Sigmoid colon (tissue), 7 donors: ENCODE data around the gene HOXC13. TPM values are rescaled to one million over a fixed set of nuclear protein-coding genes. Genes with fewer than 3 reads are reported as not detected.

Source experiments
- DNase-seq: peaks from one replicate; pipeline ENCODE4 v3.0.0-alpha.2; 2019
- H3K27ac ChIP-seq, 4 donors: fragments of 200-600 bp; sonication (generic); one replicate each; pipeline ENCODE4 v1.5.1; 2016 to 2019; ENCODE audit warnings: mild to moderate bottlenecking in 1 of 4
- H3K27me3 ChIP-seq, 3 donors: fragments of 200-600 bp; sonication (generic); one replicate each; pipeline ENCODE4 v1.5.1; 2019; ENCODE audit warnings: mild to moderate bottlenecking in 1 of 3
- H3K36me3 ChIP-seq, 4 donors: fragments of 200-600 bp; sonication (generic); one replicate each; pipeline ENCODE4 v1.5.1; 2016 to 2019
- H3K4me1 ChIP-seq, 4 donors: fragments of 200-600 bp; sonication (generic); one replicate each; pipeline ENCODE4 v1.5.1; 2017 to 2019
- H3K4me3 ChIP-seq, 4 donors: fragments of 200-600 bp; sonication (generic); one replicate each; pipeline ENCODE4 v1.5.1; 2017 to 2019; ENCODE audit warnings: mild to moderate bottlenecking in 2 of 4, moderate library complexity in 1 of 4
- H3K9me3 ChIP-seq, 4 donors: fragments of 200-600 bp in 3 of 4; sonication (generic) in 3 of 4; one replicate each; pipeline versions ENCODE4 v1.5.1 to v1.6.1; 2013 to 2019
- EP300 ChIP-seq, 4 donors: sonication (generic); formaldehyde crosslinking; IDR thresholded peaks; one replicate each; pipeline ENCODE4 v1.6.1; 2017; ENCODE audit warnings: antibody characterized with exemption in 4 of 4
- POLR2A ChIP-seq, 2 donors: fragments of 450-650 bp; IDR thresholded peaks; one replicate each; pipeline ENCODE4 v1.6.1; 2016; ENCODE audit warnings: antibody characterized with exemption in 2 of 2, mild to moderate bottlenecking in 2 of 2, moderate library complexity in 2 of 2
- POLR2AphosphoS5 ChIP-seq, 4 donors: sonication (generic); formaldehyde crosslinking; IDR thresholded peaks; one replicate each; pipeline ENCODE4 v1.6.1; 2017; ENCODE audit warnings: antibody characterized with exemption in 4 of 4
- WGBS, 2 donors: extraction: QIAGEN DNeasy Blood & Tissue Kit; methylation state at CpG; one replicate each; pipeline ENCODE4 v1.1.7; 2013; 5-methylcytosine and 5-hydroxymethylcytosine counted together
- intact Hi-C: fragments of 100-400 bp; cut with DNase I; formaldehyde crosslinking; loops from one replicate; pipeline ENCODE4 v1.15.1; 2023
- polyA plus RNA-seq, 3 donors: library from polyadenylated mRNA; stranded (reverse); fragments of 200-250 nt; gene quantifications; one replicate each; pipeline ENCODE4 v1.2.3, GENCODE V29; 2013
- total RNA-seq, 4 donors: library from RNA; depleted of rRNA; stranded (reverse); fragments of >200 nt; gene quantifications; one replicate each; pipeline ENCODE4 v1.1.0, GENCODE V29; 2016
- TF ChIP-seq, protein P1 (sequence below), 4 experiments: fragments of 450-650 bp in 3 of 4; fragments of 200-600 bp in 1 of 4; IDR thresholded peaks; one replicate each; pipeline ENCODE4 v1.5.1; 2016 to 2019; ENCODE audit warnings: antibody characterized with exemption in 4 of 4, mild to moderate bottlenecking in 3 of 4, moderate library complexity in 2 of 4
- donor health status: healthy with polysubstance abuse.
- donor health status: Bipolar disorder and iron deficiency.
- donor health status: healthy.

HOXC13 gene
- total and polyA plus RNA-seq, 7 donors: 0.60 TPM; not detected in 6

DNA sequence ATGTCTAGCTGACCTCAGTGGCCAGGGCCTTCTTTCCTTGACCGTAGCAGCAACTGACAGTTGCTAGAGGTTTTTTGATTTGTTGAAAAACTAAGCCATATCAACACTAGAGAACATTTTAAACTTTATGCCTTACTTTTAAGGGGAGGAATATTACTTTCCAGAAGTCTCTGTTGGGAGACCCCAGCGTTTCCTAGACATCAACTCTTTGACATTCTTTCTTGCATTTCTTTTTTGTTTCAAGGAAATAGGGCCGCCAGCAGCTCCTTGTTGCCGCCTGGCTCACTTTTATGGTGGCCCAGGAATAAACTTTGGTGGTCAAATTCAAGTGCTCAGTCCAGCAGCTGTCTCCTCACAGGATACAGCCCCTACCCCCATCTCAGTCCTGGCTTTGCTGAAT lies 31.8 kb downstream of the HOXC13 start:
- H3K4me1 ChIP-seq: peaks cover 0 to 40% (median 35%) of the 10 kb centered on the region in 4 donors
- no peak for DNase-seq
- 25 to 27% methylated on average over 4 of the region's 4 CpGs for WGBS, 2 donors
- H3K27me3 ChIP-seq: peaks cover 95 to 100% (median 98%) of the 10 kb centered on the region in 3 donors
- no peak overlapping the region for H3K27ac ChIP-seq
- H3K36me3 ChIP-seq: no peaks in the 10 kb centered on the region
- intact Hi-C loops: no loop called here
- H3K4me3 ChIP-seq: no peak overlapping the region
- TF ChIP-seq POLR2AphosphoS5 (IDR thresholded peaks at IDR 0.05) (no peak), EP300 (IDR thresholded peaks at IDR 0.05) (no peak), POLR2A (IDR thresholded peaks at IDR 0.05) (no peak)
- TF ChIP-seq, protein P1, sequence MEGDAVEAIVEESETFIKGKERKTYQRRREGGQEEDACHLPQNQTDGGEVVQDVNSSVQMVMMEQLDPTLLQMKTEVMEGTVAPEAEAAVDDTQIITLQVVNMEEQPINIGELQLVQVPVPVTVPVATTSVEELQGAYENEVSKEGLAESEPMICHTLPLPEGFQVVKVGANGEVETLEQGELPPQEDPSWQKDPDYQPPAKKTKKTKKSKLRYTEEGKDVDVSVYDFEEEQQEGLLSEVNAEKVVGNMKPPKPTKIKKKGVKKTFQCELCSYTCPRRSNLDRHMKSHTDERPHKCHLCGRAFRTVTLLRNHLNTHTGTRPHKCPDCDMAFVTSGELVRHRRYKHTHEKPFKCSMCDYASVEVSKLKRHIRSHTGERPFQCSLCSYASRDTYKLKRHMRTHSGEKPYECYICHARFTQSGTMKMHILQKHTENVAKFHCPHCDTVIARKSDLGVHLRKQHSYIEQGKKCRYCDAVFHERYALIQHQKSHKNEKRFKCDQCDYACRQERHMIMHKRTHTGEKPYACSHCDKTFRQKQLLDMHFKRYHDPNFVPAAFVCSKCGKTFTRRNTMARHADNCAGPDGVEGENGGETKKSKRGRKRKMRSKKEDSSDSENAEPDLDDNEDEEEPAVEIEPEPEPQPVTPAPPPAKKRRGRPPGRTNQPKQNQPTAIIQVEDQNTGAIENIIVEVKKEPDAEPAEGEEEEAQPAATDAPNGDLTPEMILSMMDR (IDR thresholded peaks at IDR 0.05): no peak
- no peaks in the 10 kb centered on the region for H3K9me3 ChIP-seq

DNA sequence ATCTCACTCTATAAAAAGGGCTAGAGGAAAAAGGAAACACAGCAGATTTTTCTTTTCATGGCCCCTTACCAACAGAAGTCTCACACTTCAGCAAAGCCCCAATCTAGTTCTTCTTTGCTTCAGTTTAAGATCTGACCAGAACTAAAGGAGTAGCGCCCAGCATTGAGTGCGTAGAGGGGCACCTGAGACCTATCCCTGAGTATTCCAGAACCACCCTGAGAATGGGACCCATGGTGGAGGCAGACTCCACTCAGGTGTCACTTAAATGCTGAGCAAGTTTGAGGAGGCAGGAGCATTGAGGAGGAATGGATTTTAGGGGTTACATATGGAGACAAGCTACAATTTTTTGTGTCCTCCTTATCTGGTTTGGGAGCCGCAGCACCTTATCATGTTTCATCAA lies 32.5 kb downstream of the HOXC13 start:
- intact Hi-C loops: no loop called here
- no peaks in the 10 kb centered on the region for H3K9me3 ChIP-seq
- peaks cover 96 to 100% (median 98%) of the 10 kb centered on the region in 3 donors for H3K27me3 ChIP-seq
- H3K4me3 ChIP-seq: no peak overlapping the region
- no peaks in the 10 kb centered on the region for H3K36me3 ChIP-seq
- no peak overlapping the region for H3K27ac ChIP-seq
- DNase-seq: no peak
- peaks cover 0 to 37% (median 33%) of the 10 kb centered on the region in 4 donors for H3K4me1 ChIP-seq
- whole genome bisulfite sequencing, 2 donors: 75 to 80% methylated on average over 3 of the region's 3 CpGs
- TF ChIP-seq EP300 (IDR thresholded peaks at IDR 0.05) (no peak), POLR2A (IDR thresholded peaks at IDR 0.05) (no peak), POLR2AphosphoS5 (IDR thresholded peaks at IDR 0.05) (no peak)
- TF ChIP-seq, protein P1 (IDR thresholded peaks at IDR 0.05): no peak

DNA sequence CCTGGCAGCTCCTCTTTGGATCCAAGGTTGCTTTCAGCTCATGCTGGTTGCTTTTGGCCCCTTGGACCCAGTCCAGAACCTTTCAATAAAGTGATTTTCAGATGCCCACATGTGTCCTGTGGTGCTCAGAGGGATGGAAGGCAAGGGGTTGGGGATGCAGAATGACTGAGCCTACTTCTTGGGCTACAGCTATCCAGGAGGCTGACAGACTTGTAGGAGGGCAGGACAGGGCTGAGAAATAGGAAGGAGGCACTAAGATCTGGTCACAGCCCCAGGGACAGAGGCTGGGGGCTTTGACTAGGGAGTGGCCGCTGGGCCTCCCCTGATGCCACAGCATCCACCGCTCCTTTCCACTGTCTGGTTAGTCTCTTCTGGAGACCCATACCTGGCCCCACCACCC lies 33.1 kb downstream of the HOXC13 start:
- Histone ChIP-seq H3K27me3 (peaks cover 97 to 100% (median 98%) of the 10 kb centered on the region in 3 donors), H3K27ac (no peak overlapping the region), H3K9me3 (no peaks in the 10 kb centered on the region), H3K4me3 (no peak overlapping the region), H3K36me3 (no peaks in the 10 kb centered on the region), H3K4me1 (peaks cover 0 to 32% (median 27%) of the 10 kb centered on the region in 4 donors)
- intact Hi-C loops: no loop called here
- TF ChIP-seq, protein P1 (IDR thresholded peaks at IDR 0.05): no peak
- TF ChIP-seq EP300 (IDR thresholded peaks at IDR 0.05) (no peak), POLR2AphosphoS5 (IDR thresholded peaks at IDR 0.05) (no peak), POLR2A (IDR thresholded peaks at IDR 0.05) (no peak)
- 33 to 34% methylated on average over 2 of the region's 2 CpGs for WGBS, 2 donors
- DNase-seq: no peak

DNA sequence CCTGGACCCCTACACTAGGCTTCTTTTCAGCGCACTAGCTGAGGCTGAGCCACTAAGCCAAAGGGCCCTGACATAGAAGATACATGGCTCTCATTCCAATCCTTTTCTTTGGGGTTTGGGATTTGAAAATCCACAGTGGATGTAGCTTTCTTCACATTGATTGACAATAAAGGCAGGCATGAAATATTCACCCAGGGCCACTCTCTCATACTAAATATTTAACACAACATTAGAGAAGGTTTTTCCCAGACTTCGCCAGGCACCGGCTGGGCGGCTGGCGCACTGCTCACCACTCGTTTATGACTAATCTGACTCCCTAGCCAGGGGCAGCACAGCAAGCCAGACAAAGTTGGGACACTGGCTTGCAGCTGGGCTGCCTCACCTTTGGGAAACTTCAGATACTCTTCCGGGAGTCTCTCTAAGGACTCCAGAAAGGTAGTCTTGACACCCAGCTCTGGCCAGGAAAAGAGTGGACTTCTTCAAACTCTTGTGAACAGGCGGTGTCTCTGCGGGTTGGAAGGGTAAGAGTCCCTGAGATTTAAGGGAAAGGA lies 33.6 kb downstream of the HOXC13 start:
- Histone ChIP-seq H3K4me3 (no peak overlapping the region), H3K27me3 (peaks cover 98 to 100% (median 98%) of the 10 kb centered on the region in 3 donors), H3K9me3 (no peaks in the 10 kb centered on the region), H3K4me1 (peaks cover 0 to 30% (median 26%) of the 10 kb centered on the region in 4 donors), H3K27ac (no peak overlapping the region), H3K36me3 (no peaks in the 10 kb centered on the region)
- WGBS, 2 donors: 24 to 26% methylated on average over 9 of the region's 9 CpGs
- no peak for DNase-seq
- intact Hi-C loops: no loop called here
- TF ChIP-seq POLR2AphosphoS5 (IDR thresholded peaks at IDR 0.05): no peak
- TF ChIP-seq EP300 (IDR thresholded peaks at IDR 0.05): no peak
- no peak for TF ChIP-seq POLR2A (IDR thresholded peaks at IDR 0.05)
- TF ChIP-seq, protein P1 (IDR thresholded peaks at IDR 0.05): no peak
